ENCODE data around the gene LLGL2. TPM values are rescaled to one million over a fixed set of nuclear protein-coding genes. Genes with fewer than 3 reads are reported as not detected.

LLGL2 gene
- total RNA-seq, 2 donors from 2014 or later: 4.1 to 8.5 TPM

DNA sequence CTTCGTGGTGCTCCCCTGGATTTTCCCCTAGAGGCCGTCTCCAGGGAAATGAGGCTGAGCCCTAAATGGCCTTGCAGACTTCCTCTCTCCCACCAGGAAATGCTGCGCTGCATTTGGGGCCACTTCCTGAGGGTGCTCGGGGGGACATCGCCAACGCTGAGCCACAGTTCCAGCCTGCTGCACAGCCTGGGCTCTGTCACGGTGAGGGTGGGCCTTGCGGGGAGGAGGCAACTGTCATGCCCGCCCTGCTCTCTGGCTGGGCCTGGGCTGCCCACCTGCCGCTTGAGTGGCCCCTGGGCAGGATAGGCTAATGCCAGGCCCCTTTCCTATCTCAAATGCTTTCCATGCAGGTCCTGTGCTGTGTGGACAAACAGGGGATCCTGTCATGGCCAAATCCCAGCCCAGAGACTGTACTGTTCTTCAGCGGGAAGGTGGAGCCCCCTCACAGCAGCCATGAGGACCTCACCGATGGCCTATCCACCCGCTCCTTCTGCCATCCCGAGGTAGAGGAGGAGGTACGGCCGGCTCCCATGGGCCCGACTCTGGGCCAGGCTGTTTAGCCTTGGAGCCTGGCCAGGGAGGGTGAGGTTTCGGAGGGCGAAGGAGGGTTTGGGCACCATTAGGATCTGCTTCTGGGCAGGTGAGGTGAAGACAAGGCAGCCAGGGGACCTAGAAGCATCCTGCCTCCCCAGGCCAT, 34.4 kb upstream of the LLGL2 start:
- peaks cover 0 to 44% of the 10 kb centered on the region in 2 donors for H3K4me1 ChIP-seq
- peaks cover 45% of the 10 kb centered on the region for H3K36me3 ChIP-seq
- no peak overlapping the region for H3K4me3 ChIP-seq
- H3K27me3 ChIP-seq: no peaks in the 10 kb centered on the region
- H3K9me3 ChIP-seq: no peaks in the 10 kb centered on the region
- TF ChIP-seq, protein P1, sequence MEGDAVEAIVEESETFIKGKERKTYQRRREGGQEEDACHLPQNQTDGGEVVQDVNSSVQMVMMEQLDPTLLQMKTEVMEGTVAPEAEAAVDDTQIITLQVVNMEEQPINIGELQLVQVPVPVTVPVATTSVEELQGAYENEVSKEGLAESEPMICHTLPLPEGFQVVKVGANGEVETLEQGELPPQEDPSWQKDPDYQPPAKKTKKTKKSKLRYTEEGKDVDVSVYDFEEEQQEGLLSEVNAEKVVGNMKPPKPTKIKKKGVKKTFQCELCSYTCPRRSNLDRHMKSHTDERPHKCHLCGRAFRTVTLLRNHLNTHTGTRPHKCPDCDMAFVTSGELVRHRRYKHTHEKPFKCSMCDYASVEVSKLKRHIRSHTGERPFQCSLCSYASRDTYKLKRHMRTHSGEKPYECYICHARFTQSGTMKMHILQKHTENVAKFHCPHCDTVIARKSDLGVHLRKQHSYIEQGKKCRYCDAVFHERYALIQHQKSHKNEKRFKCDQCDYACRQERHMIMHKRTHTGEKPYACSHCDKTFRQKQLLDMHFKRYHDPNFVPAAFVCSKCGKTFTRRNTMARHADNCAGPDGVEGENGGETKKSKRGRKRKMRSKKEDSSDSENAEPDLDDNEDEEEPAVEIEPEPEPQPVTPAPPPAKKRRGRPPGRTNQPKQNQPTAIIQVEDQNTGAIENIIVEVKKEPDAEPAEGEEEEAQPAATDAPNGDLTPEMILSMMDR (IDR thresholded peaks at IDR 0.05): no peak
- H3K27ac ChIP-seq: no peak overlapping the region
- no peak for DNase-seq (ENCODE audit: low spot score)

DNA sequence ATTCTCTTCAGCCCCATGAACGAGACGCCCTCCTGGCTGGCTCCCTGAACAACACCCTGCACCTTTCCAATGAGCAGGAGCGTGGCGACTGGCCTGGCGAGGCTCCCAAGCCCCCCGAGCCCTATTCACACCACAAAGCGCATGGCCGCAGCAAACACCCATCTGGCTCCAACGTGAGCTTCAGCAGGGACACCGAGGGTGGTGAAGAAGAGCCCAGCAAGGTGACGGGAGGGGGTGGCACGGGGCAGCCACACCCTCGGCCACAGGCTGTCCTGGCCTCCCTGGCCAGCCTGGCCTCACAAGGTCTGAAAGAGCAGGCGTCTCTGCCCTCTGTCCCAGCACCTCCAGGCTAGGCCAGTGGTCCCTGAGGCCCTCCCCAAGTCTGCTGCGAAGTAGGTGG, 33.8 kb upstream of the LLGL2 start:
- DNase-seq (ENCODE audit: low spot score): no peak
- Histone ChIP-seq H3K27ac (no peak overlapping the region), H3K9me3 (no peaks in the 10 kb centered on the region), H3K4me3 (no peak overlapping the region), H3K36me3 (peaks cover 51% of the 10 kb centered on the region), H3K4me1 (peaks cover 0 to 39% of the 10 kb centered on the region in 2 donors), H3K27me3 (no peaks in the 10 kb centered on the region)
- TF ChIP-seq, protein P1 (IDR thresholded peaks at IDR 0.05): no peak

DNA sequence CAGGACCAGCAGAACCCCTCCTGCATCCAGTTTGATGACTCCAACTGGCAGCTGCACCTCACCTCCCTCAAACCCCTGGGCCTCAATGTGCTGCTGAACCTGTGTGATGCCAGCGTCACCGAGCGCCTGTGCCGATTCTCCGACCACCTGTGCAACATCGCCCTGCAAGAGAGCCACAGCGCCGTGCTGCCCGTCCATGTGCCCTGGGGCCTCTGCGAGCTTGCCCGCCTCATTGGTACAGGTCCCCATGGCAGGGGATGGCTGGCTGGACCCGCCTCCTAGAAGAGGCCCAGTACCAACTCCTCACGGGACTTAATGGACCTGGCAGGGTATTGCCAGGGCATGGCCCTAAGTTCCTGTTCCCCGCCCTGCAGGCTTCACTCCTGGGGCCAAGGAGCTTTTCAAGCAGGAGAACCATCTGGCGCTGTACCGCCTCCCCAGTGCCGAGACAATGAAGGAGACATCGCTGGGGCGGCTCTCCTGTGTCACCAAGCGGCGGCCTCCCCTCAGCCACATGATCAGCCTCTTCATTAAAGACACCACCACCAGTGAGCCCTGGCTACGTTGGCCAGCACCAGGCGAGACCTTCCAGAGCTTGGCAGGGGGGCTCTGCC, 32.8 kb upstream of the LLGL2 start:
- Histone ChIP-seq H3K4me1 (peaks cover 0 to 29% of the 10 kb centered on the region in 2 donors), H3K36me3 (peaks cover 56% of the 10 kb centered on the region), H3K9me3 (no peaks in the 10 kb centered on the region), H3K4me3 (no peak overlapping the region), H3K27ac (no peak overlapping the region), H3K27me3 (no peaks in the 10 kb centered on the region)
- TF ChIP-seq, protein P1 (IDR thresholded peaks at IDR 0.05): no peak
- DNase-seq (ENCODE audit: low spot score): no peak

DNA sequence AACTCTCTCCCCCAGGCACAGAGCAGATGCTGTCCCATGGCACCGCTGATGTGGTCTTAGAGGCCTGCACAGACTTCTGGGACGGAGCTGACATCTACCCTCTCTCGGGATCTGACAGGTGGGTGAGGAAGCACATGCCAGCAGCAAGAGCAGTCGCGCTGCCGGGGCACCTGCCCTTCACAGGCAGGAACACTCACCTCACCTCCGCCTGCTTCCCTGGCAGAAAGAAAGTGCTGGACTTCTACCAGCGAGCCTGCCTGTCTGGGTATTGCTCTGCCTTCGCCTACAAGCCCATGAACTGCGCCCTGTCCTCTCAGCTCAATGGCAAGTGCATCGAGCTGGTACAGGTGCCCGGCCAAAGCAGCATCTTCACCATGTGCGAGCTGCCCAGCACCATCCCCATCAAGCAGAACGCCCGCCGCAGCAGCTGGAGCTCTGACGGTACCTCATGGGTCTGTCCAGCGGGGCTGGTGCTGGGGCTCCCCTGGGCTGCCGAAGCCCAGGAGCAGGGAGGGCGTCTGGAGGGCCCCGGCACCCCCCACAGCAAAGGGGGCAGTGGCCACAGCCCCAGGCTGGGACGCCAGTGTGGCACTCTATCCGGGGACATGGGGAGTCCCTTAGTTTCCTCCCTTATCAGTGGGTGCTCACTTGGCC, 31.9 kb upstream of the LLGL2 start:
- no peak for DNase-seq (ENCODE audit: low spot score)
- Histone ChIP-seq H3K9me3 (no peaks in the 10 kb centered on the region), H3K4me1 (peaks cover 0 to 29% of the 10 kb centered on the region in 2 donors), H3K27me3 (no peaks in the 10 kb centered on the region), H3K4me3 (no peak overlapping the region), H3K27ac (no peak overlapping the region), H3K36me3 (peaks cover 63% of the 10 kb centered on the region)
- TF ChIP-seq, protein P1 (IDR thresholded peaks at IDR 0.05): no peak

DNA sequence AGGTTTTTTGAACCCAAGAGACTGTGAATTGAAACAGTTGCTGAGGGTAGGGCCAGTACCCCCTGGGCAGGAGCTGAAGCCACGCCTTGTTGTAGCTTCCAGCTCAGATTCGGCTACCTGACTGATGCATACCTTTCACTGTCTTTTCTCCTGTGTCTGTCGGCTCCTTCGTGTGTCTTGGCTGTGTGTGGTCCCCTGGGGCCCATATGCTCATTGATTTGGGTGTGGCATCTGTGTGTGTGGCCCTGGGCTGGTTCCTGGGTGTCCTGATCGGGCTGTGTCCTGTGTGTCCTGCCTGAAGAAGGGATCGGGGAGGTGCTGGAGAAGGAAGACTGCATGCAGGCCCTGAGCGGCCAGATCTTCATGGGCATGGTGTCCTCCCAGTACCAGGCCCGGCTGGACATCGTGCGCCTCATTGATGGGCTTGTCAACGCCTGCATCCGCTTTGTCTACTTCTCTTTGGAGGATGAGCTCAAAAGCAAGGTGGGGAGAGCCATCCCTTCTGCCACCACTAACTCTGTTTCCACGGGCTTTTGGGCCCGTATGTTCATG, 31.1 kb upstream of the LLGL2 start:
- no peaks in the 10 kb centered on the region for H3K9me3 ChIP-seq
- no peak overlapping the region for H3K27ac ChIP-seq
- TF ChIP-seq, protein P1 (IDR thresholded peaks at IDR 0.05): no peak
- H3K27me3 ChIP-seq: no peaks in the 10 kb centered on the region
- DNase-seq (ENCODE audit: low spot score): no peak
- peaks cover 0 to 36% of the 10 kb centered on the region in 2 donors for H3K4me1 ChIP-seq
- H3K4me3 ChIP-seq: no peak overlapping the region
- H3K36me3 ChIP-seq: peaks cover 69% of the 10 kb centered on the region

All from right atrium auricular region (tissue), 2 donors.